ENCODE results near the gene CNOT4.

CNOT4 gene

GRCh38 chr7:135366843-135367508, 142.9 kb downstream of the CNOT4 start:
- Histone ChIP-seq H2BK5ac (ENCODE audit: low read length) (no peak overlapping the region), H3K9ac (ENCODE audit: low read depth, low read length, poor library complexity) (no peak overlapping the region), H3K4me3 (ENCODE audit: low read length in 2 of 2) (no peak overlapping the region), H2BK120ac (ENCODE audit: low read depth, low read length) (no peak overlapping the region), H4K8ac (ENCODE audit: low read depth, low read length) (no peak overlapping the region), H3K18ac (ENCODE audit: low read length) (no peak overlapping the region), H3K14ac (ENCODE audit: low read length) (no peak overlapping the region), H3K36me3 (replicated peaks in 1 of 2; ENCODE audit: control insufficient read depth in 2 of 2, insufficient read depth in 2 of 2, low read length in 2 of 2) (peaks cover 0 to 26% of the 10 kb centered on the region in 2 donors), H3K4me1 (ENCODE audit: control insufficient read depth in 2 of 2, insufficient read depth in 1 of 2, low read depth in 1 of 2, low read length in 2 of 2) (no peaks in the 10 kb centered on the region), H3K4me2 (ENCODE audit: insufficient read depth, low read length, poor library complexity, severe bottlenecking) (no peak overlapping the region), H2BK15ac (ENCODE audit: low read length) (no peak overlapping the region), H4K91ac (ENCODE audit: low read depth, low read length, poor library complexity) (no peak overlapping the region), H3K23ac (ENCODE audit: low read depth, low read length, poor library complexity) (no peak overlapping the region), H2BK12ac (ENCODE audit: low read length) (no peak overlapping the region), H3K9me3 (replicated peaks in 1 of 2; ENCODE audit: control insufficient read depth in 2 of 2, insufficient read depth in 1 of 2, low read depth in 1 of 2, low read length in 2 of 2) (peaks cover 0 to 5% of the 10 kb centered on the region in 2 donors), H3K79me1 (ENCODE audit: low read depth, low read length) (no peaks in the 10 kb centered on the region), H3K27me3 (ENCODE audit: control insufficient read depth in 3 of 3, insufficient read depth in 3 of 3, low read depth in 1 of 3, low read length in 3 of 3) (no peaks in the 10 kb centered on the region), H3K27ac (replicated peaks; ENCODE audit: low read length) (no peak overlapping the region), H2AK5ac (ENCODE audit: low read depth, low read length) (no peak overlapping the region), H2AFZ (ENCODE audit: low read length) (no peak overlapping the region), H3K4ac (ENCODE audit: low read length) (no peak overlapping the region)
- DNase-seq (ENCODE audit: low spot score): no peak
- WGBS, 2 donors (ENCODE audit: extremely low coverage in 2 of 2, insufficient read length in 2 of 2, insufficient replicate concordance in 1 of 2): no CpG with 5 or more reads among the region's 7 CpGs

- Histone ChIP-seq H2BK120ac (ENCODE audit: low read depth, low read length) (no peak overlapping the region), H3K18ac (ENCODE audit: low read length) (no peak overlapping the region), H3K27me3 (ENCODE audit: control insufficient read depth in 3 of 3, insufficient read depth in 3 of 3, low read depth in 1 of 3, low read length in 3 of 3) (no peaks in the 10 kb centered on the region), H3K4ac (ENCODE audit: low read length) (no peak overlapping the region), H2BK12ac (ENCODE audit: low read length) (no peak overlapping the region), H3K27ac (replicated peaks; ENCODE audit: low read length) (no peak overlapping the region), H3K23ac (ENCODE audit: low read depth, low read length, poor library complexity) (no peak overlapping the region), H2BK15ac (ENCODE audit: low read length) (no peak overlapping the region), H3K14ac (ENCODE audit: low read length) (no peak overlapping the region), H3K4me3 (ENCODE audit: low read length in 2 of 2) (no peak overlapping the region), H4K8ac (ENCODE audit: low read depth, low read length) (no peak overlapping the region), H3K9ac (ENCODE audit: low read depth, low read length, poor library complexity) (no peak overlapping the region), H3K79me1 (ENCODE audit: low read depth, low read length) (no peaks in the 10 kb centered on the region), H4K91ac (ENCODE audit: low read depth, low read length, poor library complexity) (no peak overlapping the region), H2AFZ (ENCODE audit: low read length) (no peak overlapping the region), H2AK5ac (ENCODE audit: low read depth, low read length) (no peak overlapping the region), H3K4me2 (ENCODE audit: insufficient read depth, low read length, poor library complexity, severe bottlenecking) (no peak overlapping the region), H2BK5ac (ENCODE audit: low read length) (no peak overlapping the region), H3K36me3 (replicated peaks in 1 of 2; ENCODE audit: control insufficient read depth in 2 of 2, insufficient read depth in 2 of 2, low read length in 2 of 2) (peaks cover 0 to 38% of the 10 kb centered on the region in 2 donors), H3K9me3 (replicated peaks in 1 of 2; ENCODE audit: control insufficient read depth in 2 of 2, insufficient read depth in 1 of 2, low read depth in 1 of 2, low read length in 2 of 2) (peaks cover 0 to 5% of the 10 kb centered on the region in 2 donors), H3K4me1 (ENCODE audit: control insufficient read depth in 2 of 2, insufficient read depth in 1 of 2, low read depth in 1 of 2, low read length in 2 of 2) (no peaks in the 10 kb centered on the region)
- no peak for DNase-seq (ENCODE audit: low spot score)
- WGBS, 2 donors (ENCODE audit: extremely low coverage in 2 of 2, insufficient read length in 2 of 2, insufficient replicate concordance in 1 of 2): no CpG with 5 or more reads among the region's 3 CpGs
These were observed 144.2 kb downstream of the CNOT4 start for GRCh38 chr7:135365721-135366120.

- H4K8ac ChIP-seq (ENCODE audit: low read depth, low read length): no peak overlapping the region
- no peak overlapping the region for H2BK5ac ChIP-seq (ENCODE audit: low read length)
- no peak overlapping the region for H3K9ac ChIP-seq (ENCODE audit: low read depth, low read length, poor library complexity)
- no peak overlapping the region for H3K18ac ChIP-seq (ENCODE audit: low read length)
- H2AK5ac ChIP-seq (ENCODE audit: low read depth, low read length): no peak overlapping the region
- no peak overlapping the region for H3K4ac ChIP-seq (ENCODE audit: low read length)
- WGBS, 2 donors (ENCODE audit: extremely low coverage in 2 of 2, insufficient read length in 2 of 2, insufficient replicate concordance in 1 of 2): no CpG with 5 or more reads among the region's 2 CpGs
- no peak overlapping the region for H3K23ac ChIP-seq (ENCODE audit: low read depth, low read length, poor library complexity)
- no peak overlapping the region for H2BK120ac ChIP-seq (ENCODE audit: low read depth, low read length)
- H4K91ac ChIP-seq (ENCODE audit: low read depth, low read length, poor library complexity): no peak overlapping the region
- no peaks in the 10 kb centered on the region for H3K4me1 ChIP-seq (ENCODE audit: control insufficient read depth in 2 of 2, insufficient read depth in 1 of 2, low read depth in 1 of 2, low read length in 2 of 2)
- DNase-seq (ENCODE audit: low spot score): no peak
- peaks cover 0 to 33% of the 10 kb centered on the region in 2 donors for H3K36me3 ChIP-seq (replicated peaks in 1 of 2; ENCODE audit: control insufficient read depth in 2 of 2, insufficient read depth in 2 of 2, low read length in 2 of 2)
- peaks cover 0 to 5% of the 10 kb centered on the region in 2 donors for H3K9me3 ChIP-seq (replicated peaks in 1 of 2; ENCODE audit: control insufficient read depth in 2 of 2, insufficient read depth in 1 of 2, low read depth in 1 of 2, low read length in 2 of 2)
- H3K4me2 ChIP-seq (ENCODE audit: insufficient read depth, low read length, poor library complexity, severe bottlenecking): no peak overlapping the region
- no peak overlapping the region for H3K14ac ChIP-seq (ENCODE audit: low read length)
- no peaks in the 10 kb centered on the region for H3K79me1 ChIP-seq (ENCODE audit: low read depth, low read length)
- no peak overlapping the region for H2BK12ac ChIP-seq (ENCODE audit: low read length)
- H3K27me3 ChIP-seq (ENCODE audit: control insufficient read depth in 3 of 3, insufficient read depth in 3 of 3, low read depth in 1 of 3, low read length in 3 of 3): no peaks in the 10 kb centered on the region
- no peak overlapping the region for H3K27ac ChIP-seq (replicated peaks; ENCODE audit: low read length)
- H3K4me3 ChIP-seq (ENCODE audit: low read length in 2 of 2): no peak overlapping the region
- no peak overlapping the region for H2BK15ac ChIP-seq (ENCODE audit: low read length)
- H2AFZ ChIP-seq (ENCODE audit: low read length): no peak overlapping the region
These were observed 145.7 kb downstream of the CNOT4 start for GRCh38 chr7:135364206-135364605.

GRCh38 chr7:135362871-135363270, 147.0 kb downstream of the CNOT4 start:
- no peak for DNase-seq (ENCODE audit: low spot score)
- Histone ChIP-seq H3K9me3 (replicated peaks in 1 of 2; ENCODE audit: control insufficient read depth in 2 of 2, insufficient read depth in 1 of 2, low read depth in 1 of 2, low read length in 2 of 2) (peaks cover 0 to 5% of the 10 kb centered on the region in 2 donors), H2AK5ac (ENCODE audit: low read depth, low read length) (no peak overlapping the region), H3K14ac (ENCODE audit: low read length) (no peak overlapping the region), H3K18ac (ENCODE audit: low read length) (no peak overlapping the region), H2BK15ac (ENCODE audit: low read length) (no peak overlapping the region), H3K36me3 (replicated peaks in 1 of 2; ENCODE audit: control insufficient read depth in 2 of 2, insufficient read depth in 2 of 2, low read length in 2 of 2) (peaks cover 0 to 33% of the 10 kb centered on the region in 2 donors), H4K8ac (ENCODE audit: low read depth, low read length) (no peak overlapping the region), H3K27ac (replicated peaks; ENCODE audit: low read length) (no peak overlapping the region), H3K4me1 (ENCODE audit: control insufficient read depth in 2 of 2, insufficient read depth in 1 of 2, low read depth in 1 of 2, low read length in 2 of 2) (no peaks in the 10 kb centered on the region), H3K4ac (ENCODE audit: low read length) (no peak overlapping the region), H2BK12ac (ENCODE audit: low read length) (no peak overlapping the region), H3K9ac (ENCODE audit: low read depth, low read length, poor library complexity) (no peak overlapping the region), H3K4me3 (ENCODE audit: low read length in 2 of 2) (no peak overlapping the region), H2BK5ac (ENCODE audit: low read length) (no peak overlapping the region), H3K4me2 (ENCODE audit: insufficient read depth, low read length, poor library complexity, severe bottlenecking) (no peak overlapping the region), H3K27me3 (ENCODE audit: control insufficient read depth in 3 of 3, insufficient read depth in 3 of 3, low read depth in 1 of 3, low read length in 3 of 3) (no peaks in the 10 kb centered on the region), H3K23ac (ENCODE audit: low read depth, low read length, poor library complexity) (no peak overlapping the region), H2BK120ac (ENCODE audit: low read depth, low read length) (no peak overlapping the region), H4K91ac (ENCODE audit: low read depth, low read length, poor library complexity) (no peak overlapping the region), H2AFZ (ENCODE audit: low read length) (no peak overlapping the region), H3K79me1 (ENCODE audit: low read depth, low read length) (no peaks in the 10 kb centered on the region)
- no CpG with 5 or more reads among the region's 7 CpGs for WGBS, 2 donors (ENCODE audit: extremely low coverage in 2 of 2, insufficient read length in 2 of 2, insufficient replicate concordance in 1 of 2)

All from neuronal stem cell (in vitro differentiated cells).